NCI-H526 (cell line): Measurements from ENCODE around the gene BTRC.
"Not testable (repeated sequence)": the region's sequence is repeated elsewhere in the genome, so short reads cannot be mapped to it uniquely, and the experiment has no call there.

ENCODE experiments used
- DNase-seq, 2 experiments: peaks; one replicate each; lab custom pipeline; 2025; lab: John Stamatoyannopoulos, UW

BTRC gene

DNA sequence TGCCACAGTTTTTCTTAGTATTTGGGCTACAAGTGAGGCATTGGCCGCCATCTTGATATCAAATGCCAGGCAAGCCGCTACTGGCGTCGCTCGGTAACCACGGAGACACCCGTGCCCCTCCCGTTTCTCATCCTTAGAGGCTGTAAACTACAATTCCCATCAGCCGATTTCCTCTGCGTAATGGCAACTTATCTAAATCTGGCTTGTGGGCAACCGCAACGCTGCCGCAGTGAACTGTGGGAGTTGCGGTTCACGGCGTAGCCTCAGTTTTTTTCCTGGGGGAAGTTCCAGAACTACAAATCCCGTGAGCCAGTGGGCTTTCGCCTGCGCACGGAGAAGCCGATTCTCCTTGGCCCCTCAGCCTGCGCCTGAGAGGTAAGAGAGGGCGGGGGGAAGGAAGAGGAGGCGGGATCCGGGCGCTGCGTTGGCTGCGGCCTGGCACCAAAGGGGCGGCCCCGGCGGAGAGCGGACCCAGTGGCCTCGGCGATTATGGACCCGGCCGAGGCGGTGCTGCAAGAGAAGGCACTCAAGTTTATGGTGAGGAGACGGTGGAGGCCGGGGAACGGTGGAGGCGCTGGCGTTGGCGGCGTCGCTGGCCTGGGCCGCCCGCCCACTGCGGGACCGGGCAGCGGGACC is at the start of gene BTRC:
Gene BTRC (plus strand): TSS at position 474 of the 636 bp plus-strand sequence. CDS start 16 bp downstream, at position 490.
- peak; percentile 97 to 98 for DNase-seq

- peak; percentile 12 to 40 for DNase-seq
These were observed 49.6 kb upstream of the BTRC start for GRCh38 chr10:101304316-101304715.

DNA sequence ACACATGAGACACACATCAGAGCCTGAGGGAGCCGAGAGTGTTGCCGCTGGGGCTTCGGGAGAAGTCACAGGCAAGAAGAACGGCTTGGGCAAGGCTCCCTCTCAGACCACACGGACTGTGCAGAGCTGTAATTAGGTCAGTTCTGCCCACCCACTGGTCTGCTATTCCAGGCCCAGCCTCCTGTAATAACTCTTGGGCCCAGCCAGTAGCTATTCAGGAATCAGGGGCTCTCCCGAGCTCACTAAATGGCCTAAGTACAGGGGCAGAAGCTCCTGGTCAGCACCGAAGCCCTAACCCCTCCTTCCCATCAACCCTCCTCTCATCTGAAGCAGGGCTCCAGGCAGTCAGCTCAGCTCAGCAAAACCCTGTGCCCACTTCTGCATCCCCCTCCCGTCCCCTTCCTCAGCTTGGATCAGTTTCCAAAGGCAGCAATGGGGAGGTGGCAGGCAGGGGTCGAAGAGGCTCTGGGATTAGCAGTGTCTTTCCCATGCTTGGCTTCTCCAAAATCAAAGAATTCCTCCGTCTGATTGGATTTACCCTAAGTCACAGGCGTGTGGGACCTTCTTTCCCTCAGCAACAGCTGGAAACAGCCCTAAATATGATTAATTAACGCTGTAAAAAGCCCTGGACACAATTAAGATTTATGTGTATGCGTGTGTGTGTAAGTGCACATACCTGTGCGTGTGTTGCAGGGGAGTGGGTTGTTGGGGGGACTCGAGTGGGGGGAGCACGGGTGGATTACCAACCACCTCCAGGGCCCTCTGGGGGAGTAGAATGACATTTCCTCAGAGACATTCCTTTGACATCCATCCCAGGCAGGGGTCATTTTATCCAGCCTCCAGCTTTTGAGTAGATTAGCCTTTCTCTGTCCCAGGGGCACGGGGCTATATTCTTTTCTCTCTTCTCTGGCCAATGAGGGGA is 48.4 kb upstream of the BTRC start:
- DNase-seq = no peak

DNA sequence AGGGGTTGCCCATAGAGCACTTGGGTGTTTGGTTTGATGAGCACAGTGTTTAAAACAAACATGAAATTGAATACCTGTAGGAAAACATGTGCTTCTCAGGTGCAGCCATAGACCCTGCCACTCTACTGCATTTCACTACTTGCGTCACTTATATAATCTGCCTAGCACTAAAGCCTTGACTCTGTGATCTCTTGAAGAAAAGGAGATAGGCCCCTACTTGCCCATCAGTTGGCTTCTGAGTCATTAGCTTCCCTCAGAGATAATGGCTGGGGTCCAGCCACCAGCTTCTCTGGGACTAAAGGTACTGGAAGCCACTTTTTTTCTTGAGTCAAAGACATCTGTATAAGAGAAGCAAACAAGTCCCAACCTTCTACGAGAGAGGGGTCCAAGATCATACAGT is 45.9 kb upstream of the BTRC start:
- DNase-seq = no peak

DNA sequence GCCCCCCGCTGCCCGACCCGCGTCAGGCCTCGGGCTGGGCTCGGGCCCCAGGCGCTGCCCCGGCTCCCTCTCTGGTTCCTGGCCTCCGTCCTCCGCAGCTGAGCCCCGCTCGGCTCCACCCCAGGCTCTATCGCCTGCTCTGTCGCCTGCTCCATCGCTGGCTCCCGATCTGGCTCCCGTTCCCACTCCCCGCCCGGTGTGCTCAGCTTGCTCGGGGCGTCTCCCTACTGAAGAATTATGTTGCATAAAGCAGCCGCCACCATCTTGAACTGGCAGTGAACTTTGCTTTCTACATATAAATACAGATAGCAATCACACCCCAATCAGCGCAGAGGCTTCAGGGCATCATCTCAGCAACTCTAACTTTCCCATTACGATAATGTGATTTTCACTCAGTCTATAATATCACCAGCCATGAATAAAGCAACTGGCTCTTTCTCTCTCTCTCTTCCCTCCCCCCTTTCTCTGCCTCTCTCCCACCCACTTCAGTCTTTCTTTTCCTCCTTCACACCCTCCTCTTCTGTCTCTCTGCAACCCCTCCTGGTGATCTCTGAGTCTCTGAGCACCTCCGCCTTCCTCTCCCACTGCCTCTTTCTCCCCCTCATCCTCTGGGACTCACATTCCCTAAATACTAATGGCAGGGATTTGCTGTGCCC is 43.3 kb upstream of the BTRC start:
- DNase-seq = no peak

GRCh38 chr10:101311185-101312066 is 42.5 kb upstream of the BTRC start:
- no peak for DNase-seq

- DNase-seq = no peak
These were observed 34.6 kb upstream of the BTRC start for GRCh38 chr10:101319241-101319915.

DNA sequence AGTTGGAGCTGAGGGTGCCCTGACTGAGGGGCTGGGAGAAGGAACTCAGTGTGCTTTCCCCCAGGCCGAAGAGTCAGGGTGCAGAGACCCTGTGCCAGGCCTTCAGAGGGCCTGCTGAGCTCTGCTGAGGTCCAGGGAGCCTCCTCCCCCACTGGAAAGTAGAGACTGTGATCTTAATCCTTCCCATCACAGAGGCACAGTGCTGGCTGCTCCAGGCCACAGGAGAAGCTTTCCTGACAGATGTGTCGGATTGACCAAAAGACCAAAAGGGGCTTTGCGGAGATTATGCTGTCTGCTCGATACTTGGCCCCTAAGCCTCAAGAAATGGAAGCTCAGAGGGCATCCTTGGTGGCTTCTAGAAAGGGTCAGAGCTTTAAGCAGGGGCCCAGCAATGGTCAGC is 32.9 kb upstream of the BTRC start:
- no peak for DNase-seq

GRCh38 chr10:101322266-101323108 is 31.5 kb upstream of the BTRC start:
- DNase-seq = no peak

GRCh38 chr10:101323495-101323894 is 30.5 kb upstream of the BTRC start:
- no peak for DNase-seq

DNA sequence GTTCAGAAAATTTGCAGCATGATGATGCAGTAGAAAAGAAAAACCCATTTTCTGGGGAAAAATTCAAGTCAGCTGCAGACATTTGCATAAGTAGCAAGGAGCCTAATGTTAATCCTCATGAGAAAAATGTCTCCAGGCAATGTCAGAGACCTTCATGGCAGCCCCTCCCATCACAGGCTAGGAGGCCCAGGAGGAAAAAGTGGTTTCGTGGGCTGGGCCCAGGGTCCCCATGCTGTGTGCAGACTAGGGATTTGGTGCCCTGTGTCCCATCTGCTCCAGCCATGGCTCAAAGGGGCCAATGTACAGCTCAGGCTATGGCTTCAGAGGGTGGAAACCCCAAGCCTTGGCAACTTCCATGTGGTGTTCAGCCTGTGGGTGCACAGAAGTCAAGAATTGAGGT is 26.5 kb upstream of the BTRC start:
- DNase-seq = not testable (repeated sequence)

GRCh38 chr10:101329341-101330032 is 24.5 kb upstream of the BTRC start:
- DNase-seq = no peak

DNA sequence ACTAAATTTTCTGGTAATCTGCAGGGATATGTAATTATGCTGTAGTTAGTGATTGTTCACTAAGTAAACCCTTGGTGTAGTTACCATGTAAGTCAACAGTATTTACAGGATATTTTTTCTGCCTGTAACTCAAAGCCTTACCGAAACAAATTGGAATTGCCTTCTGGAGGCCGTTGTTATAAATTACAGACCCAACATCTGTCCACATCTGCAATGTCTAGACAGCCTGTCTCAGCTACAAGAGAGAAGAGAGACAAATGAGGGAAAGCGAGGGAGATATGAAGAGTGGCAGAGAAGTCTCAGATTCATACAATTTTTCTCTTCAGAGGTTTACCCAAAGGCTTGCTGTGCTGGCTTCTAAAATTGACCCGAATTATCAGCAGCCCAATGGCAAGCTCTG is 23.7 kb upstream of the BTRC start:
- no peak for DNase-seq

DNA sequence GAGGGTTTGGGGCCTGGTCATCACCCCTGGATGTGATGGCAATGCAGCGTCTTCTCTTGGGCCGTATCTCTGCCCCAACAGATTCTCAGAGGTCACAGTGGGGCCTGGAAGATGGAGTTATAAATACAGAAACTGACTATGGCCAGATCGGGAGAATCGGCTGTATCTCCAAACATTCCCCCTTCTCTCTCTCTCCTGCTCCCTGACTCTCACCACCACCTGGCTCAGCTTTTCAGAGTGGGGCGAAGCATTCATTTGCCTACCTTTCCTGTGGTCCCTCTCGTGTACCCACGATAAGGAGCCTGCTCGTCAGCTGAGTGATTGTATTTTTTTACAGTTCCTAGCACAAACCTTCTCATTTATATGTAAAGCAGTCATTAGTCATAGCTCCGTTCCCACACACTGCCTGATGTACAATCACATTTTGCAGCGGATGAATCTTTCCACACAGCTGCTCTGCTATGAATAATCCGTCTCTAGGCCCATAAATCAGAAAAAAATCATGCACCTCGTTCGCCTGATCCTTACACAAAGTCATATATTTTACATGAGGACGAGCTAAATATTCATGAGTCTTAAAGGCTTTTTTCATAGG is 23.2 kb upstream of the BTRC start:
- peak; percentile 44 to 58 for DNase-seq

DNA sequence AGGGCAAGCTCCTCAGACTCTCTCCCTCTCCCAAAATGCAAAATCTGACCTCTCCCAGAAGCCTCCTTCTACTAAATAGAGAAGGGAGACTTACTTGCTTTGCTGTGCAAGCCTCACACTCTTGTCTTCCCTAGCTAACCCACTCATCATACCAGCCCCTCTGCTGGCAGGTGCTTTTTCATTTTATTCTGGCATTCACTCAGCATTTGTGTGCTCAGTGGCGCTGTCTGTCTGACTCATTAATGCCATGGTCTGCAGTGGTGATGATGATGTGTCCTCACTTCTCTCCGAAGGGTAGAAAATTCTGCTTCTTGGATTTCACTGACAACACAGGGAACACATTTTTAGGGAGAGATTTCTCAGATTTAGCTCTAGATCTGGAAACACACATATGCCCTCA is 22.0 kb upstream of the BTRC start:
- DNase-seq = no peak

DNA sequence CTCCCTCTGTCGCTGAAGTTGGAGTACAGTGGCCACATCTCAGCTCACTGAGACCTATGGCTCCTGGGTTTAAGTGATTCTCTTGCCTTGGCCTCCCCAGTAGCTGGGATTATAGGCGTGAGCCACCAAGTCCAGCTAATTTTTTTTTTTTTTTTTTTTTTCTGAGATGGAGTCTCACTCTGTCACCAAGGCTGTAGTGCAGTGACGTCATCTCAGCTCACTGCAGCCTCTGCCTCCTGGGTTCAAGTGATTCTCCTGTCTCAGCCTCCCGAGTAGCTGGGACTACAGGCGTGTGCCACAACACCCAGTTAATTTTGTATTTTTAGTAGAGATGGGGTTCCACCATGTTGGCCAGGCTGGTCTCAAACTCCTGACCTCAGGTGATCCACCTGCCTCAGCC is 19.7 kb upstream of the BTRC start:
- DNase-seq = not testable (repeated sequence)

DNA sequence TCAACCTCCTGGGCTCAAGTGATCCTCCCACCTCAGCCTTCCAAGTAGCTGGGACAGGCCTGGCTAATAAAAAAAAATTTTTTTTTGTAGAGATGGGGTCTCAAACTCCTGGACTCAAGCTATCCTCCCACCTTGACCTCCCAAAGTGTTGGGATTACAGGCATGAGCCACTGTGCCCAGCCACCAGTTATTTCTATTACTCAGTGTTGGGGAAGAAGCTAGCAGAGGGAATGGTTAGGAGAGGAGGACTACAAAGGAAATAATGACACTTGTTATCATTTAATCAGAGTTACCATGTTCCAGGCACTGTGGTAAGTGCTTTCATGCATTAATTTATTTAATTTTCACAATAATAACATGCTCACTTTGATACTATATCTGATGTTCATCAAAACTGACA is 17.6 kb upstream of the BTRC start:
- DNase-seq = no peak

GRCh38 chr10:101337836-101338235 is 16.1 kb upstream of the BTRC start:
- DNase-seq = no peak

DNA sequence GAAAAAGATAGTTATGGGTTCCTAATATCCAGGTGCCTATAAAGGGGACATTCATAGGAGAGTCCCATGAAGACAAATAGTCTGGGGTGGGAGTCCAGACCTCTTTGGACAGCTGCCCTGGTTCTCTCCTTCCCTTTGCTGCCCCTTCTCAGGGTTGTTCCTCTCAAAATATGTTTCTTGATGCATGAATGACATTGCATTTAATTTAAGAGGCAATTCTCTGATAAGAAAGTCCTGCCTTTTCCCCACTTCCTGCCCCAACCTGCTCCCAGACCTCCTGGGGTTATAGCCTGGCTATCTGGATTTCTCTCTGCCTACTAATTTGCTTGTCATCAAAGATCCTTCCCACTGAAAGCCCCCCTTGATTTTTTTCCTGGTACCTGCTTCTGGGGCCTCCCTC is 12.5 kb upstream of the BTRC start:
- DNase-seq = no peak
